Small intestine (tissue), 7 donors: ENCODE data around the gene PIGL. TPM values are rescaled to one million over a fixed set of nuclear protein-coding genes. Genes with fewer than 3 reads are reported as not detected.
A peak's percentile ranks its signal among the peaks of the same experiment; 100 is the strongest.
"Not testable (repeated sequence)": the region's sequence is repeated elsewhere in the genome, so short reads cannot be mapped to it uniquely, and the experiment has no call there.

Source experiments
- DNase-seq, 2 donors: peaks; one replicate each; pipeline versions ENCODE4 v3.0.0 to v3.0.0-alpha.2; 2013
- FAIRE-seq: peaks from 2 replicates; lab custom pipeline; 2012; peaks lifted over from hg19 to GRCh38; lab: Jason Lieb, UNC
- H3K27ac ChIP-seq, 3 donors: one replicate each; pipeline ENCODE4 v1.5.1; 2013; ENCODE audit warnings: low read length in 2 of 3, mild to moderate bottlenecking in 2 of 3, control low read depth in 1 of 3, inconsistent platforms in 1 of 3, low read depth in 1 of 3, moderate library complexity in 1 of 3
- H3K27me3 ChIP-seq, 3 donors: one replicate each; pipeline ENCODE4 v1.6.1; 2013; ENCODE audit warnings: low read length in 3 of 3, inconsistent platforms in 1 of 3; ENCODE audit not compliant: control insufficient read depth in 3 of 3, insufficient read depth in 3 of 3
- H3K36me3 ChIP-seq, 3 donors: one replicate each; pipeline ENCODE4 v1.6.1; 2013; ENCODE audit warnings: low read length in 3 of 3, inconsistent platforms in 1 of 3, low read depth in 1 of 3, mild to moderate bottlenecking in 1 of 3, moderate library complexity in 1 of 3; ENCODE audit not compliant: control insufficient read depth in 3 of 3, insufficient read depth in 2 of 3
- H3K4me1 ChIP-seq, 3 donors: one replicate each; pipeline ENCODE4 v1.6.1; 2013; ENCODE audit warnings: low read length in 2 of 3, inconsistent platforms in 1 of 3, low read depth in 1 of 3, mild to moderate bottlenecking in 1 of 3, moderate library complexity in 1 of 3; ENCODE audit not compliant: control insufficient read depth in 3 of 3, insufficient read depth in 2 of 3
- H3K4me3 ChIP-seq, 3 donors: one replicate each; pipeline ENCODE4 v1.5.1; 2013; ENCODE audit warnings: low read length in 3 of 3, control low read depth in 1 of 3, inconsistent platforms in 1 of 3, low read depth in 1 of 3, mild to moderate bottlenecking in 1 of 3, moderate library complexity in 1 of 3
- H3K9me3 ChIP-seq, 2 donors: one replicate each; pipeline ENCODE4 v1.6.1; 2013; ENCODE audit warnings: low read depth in 1 of 2, low read length in 1 of 2; ENCODE audit not compliant: control insufficient read depth in 2 of 2, insufficient read depth in 1 of 2
- WGBS, 3 donors: extraction: QIAGEN DNeasy Blood & Tissue Kit; methylation state at CpG; one replicate each; pipeline ENCODE4 v1.1.7; 2013; 5-methylcytosine and 5-hydroxymethylcytosine counted together
- polyA plus RNA-seq, 4 donors: library from polyadenylated mRNA; stranded (reverse) in 3 of 4; unstranded in 1 of 4; fragments of 200-250 nt in 3 of 4; fragments of 120-200 nt in 1 of 4; gene quantifications; one replicate each; pipeline versions ENCODE4 v1.2.1 to v1.2.3, GENCODE V29; 2013
- donor health status: healthy with polysubstance abuse.
- donor health status: control.
- donor health status: control.
- donor health status: Bipolar disorder and iron deficiency.
- donor health status: healthy.

PIGL gene
- polyA plus RNA-seq, 4 donors = 19.0 to 43.1 (median 25.9) TPM

DNA sequence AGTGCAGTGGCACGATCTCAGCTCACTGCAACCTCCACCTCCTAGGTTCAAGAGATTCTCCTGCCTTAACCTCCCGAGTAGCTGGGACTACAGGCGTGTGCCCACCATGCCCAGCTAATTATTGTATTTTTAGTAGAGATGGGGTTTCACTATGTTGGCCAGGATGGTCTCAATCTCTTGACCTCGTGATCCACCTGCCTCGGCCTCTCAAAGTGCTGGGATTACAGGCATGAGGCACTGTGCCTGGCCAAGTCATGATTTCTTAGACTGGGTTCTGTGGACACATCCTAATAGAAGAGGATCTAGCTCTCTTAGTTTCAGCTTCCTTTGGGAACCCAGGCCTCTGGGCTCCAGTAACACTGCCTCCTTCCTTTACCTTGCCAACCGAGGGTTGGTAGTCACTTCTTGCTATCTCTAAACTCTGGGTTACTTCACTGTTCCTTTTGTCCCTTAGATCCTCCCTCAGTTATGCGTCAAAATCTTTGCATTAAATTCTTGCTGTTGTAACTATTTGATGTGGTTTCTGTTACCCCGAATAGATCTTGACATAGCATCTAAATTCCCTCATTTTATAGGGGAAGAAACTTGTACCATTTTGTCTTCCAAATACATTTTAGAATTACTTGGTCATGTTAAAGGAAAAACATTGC is 13.0 kb downstream of the PIGL start:
- 70 to 84% (median 84%) methylated on average over 8 of the region's 8 CpGs for WGBS, 3 donors
- not testable (repeated sequence) for FAIRE-seq

GRCh38 chr17:16232391-16232790 is 15.4 kb downstream of the PIGL start:
- 18 to 75% (median 52%) methylated on average over 1 of the region's 1 CpG for WGBS, 3 donors
- peak overlapping the region in 2 of 3 donors; percentile 4 to 70 for H3K27ac ChIP-seq
- peak; percentile 79 to 85 for DNase-seq

More for the DNA sequence above, 13.0 kb downstream of the PIGL start:
- not testable (repeated sequence) for H3K27me3 ChIP-seq, H3K4me3 ChIP-seq, DNase-seq, H3K9me3 ChIP-seq, H3K27ac ChIP-seq
- H3K4me1 ChIP-seq = peaks cover 0 to 24% (median 4%) of the 10 kb centered on the region in 3 donors
- peaks cover 0 to 18% (median 2%) of the 10 kb centered on the region in 3 donors for H3K36me3 ChIP-seq

GRCh38 chr17:16239931-16240330 is 22.9 kb downstream of the PIGL start:
- H3K4me1 ChIP-seq = peaks cover 0 to 8% (median 0%) of the 10 kb centered on the region in 3 donors
- no peak overlapping the region for H3K4me3 ChIP-seq
- no peak for FAIRE-seq
- no peaks in the 10 kb centered on the region for H3K27me3 ChIP-seq
- WGBS, 3 donors = 97 to 100% (median 98%) methylated on average over 3 of the region's 3 CpGs
- no peaks in the 10 kb centered on the region for H3K9me3 ChIP-seq
- no peak for DNase-seq
- peaks cover 0 to 21% (median 0%) of the 10 kb centered on the region in 3 donors for H3K36me3 ChIP-seq
- no peak overlapping the region for H3K27ac ChIP-seq

More at GRCh38 chr17:16232391-16232790, 15.4 kb downstream of the PIGL start:
- Histone ChIP-seq H3K4me3 (no peak overlapping the region), H3K36me3 (peaks cover 0 to 21% (median 2%) of the 10 kb centered on the region in 3 donors), H3K27me3 (no peaks in the 10 kb centered on the region), H3K4me1 (peaks cover 0 to 24% (median 4%) of the 10 kb centered on the region in 3 donors), H3K9me3 (no peaks in the 10 kb centered on the region)
- no peak for FAIRE-seq

GRCh38 chr17:16241906-16242399 is 24.9 kb downstream of the PIGL start:
- DNase-seq (no peak), FAIRE-seq (no peak)
- no peak overlapping the region for H3K27ac ChIP-seq
- peaks cover 0 to 16% (median 0%) of the 10 kb centered on the region in 3 donors for H3K4me1 ChIP-seq
- H3K27me3 ChIP-seq = no peaks in the 10 kb centered on the region
- peaks cover 0 to 13% (median 0%) of the 10 kb centered on the region in 3 donors for H3K36me3 ChIP-seq
- H3K9me3 ChIP-seq = no peaks in the 10 kb centered on the region
- H3K4me3 ChIP-seq = no peak overlapping the region

GRCh38 chr17:16243385-16243784 is 26.4 kb downstream of the PIGL start:
- Histone ChIP-seq H3K27me3 (no peaks in the 10 kb centered on the region), H3K4me3 (no peak overlapping the region), H3K27ac (peak overlapping the region in 1 of 3 donors; percentile 78), H3K36me3 (peaks cover 0 to 7% (median 0%) of the 10 kb centered on the region in 3 donors), H3K9me3 (no peaks in the 10 kb centered on the region), H3K4me1 (peaks cover 0 to 29% (median 0%) of the 10 kb centered on the region in 3 donors)
- DNase-seq (no peak), FAIRE-seq (no peak)
- WGBS, 3 donors = 81 to 84% (median 81%) methylated on average over 5 of the region's 5 CpGs

DNA sequence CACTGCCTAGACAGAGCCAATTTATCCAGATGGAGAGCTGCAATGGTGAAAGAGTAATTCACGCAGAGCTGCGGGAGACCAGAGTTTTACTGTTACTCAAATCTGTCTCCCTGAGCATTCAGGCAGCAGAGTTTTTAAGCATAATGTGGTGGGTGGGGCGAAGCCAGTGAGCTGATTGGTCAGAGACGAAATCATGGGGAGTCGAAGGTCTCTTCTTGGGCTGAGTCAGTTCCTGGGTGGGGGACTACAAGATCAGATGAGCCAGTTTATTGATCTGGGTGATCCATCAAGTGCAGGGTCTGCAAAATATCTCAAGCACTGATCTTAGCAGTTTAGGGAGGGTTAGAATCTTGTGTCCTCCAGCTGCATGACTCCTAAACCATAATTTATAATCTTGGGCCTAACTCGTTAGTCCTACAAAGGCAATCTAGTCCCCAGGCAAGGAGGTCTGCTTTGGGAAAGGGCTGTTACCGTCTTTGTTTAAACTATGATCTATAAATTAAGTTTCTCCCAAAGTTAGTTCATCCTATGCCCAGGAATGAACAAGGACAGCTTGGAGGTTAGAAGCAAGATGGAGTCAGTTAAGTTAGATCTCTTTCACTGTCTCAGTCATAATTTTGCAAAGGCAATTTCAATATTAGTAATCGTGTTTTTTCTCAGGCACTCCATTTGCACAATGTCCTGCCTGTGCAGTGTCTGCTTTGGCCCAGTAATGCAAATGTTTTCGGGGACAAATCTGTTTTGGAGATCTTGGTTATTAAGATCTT is 27.0 kb downstream of the PIGL start:
- WGBS, 3 donors = 42 to 64% (median 49%) methylated on average over 9 of the region's 9 CpGs
- H3K27me3 ChIP-seq = no peaks in the 10 kb centered on the region
- FAIRE-seq = no peak
- peaks cover 0 to 35% (median 2%) of the 10 kb centered on the region in 3 donors for H3K4me1 ChIP-seq
- peak; percentile 65 to 81 for DNase-seq
- H3K27ac ChIP-seq = peak overlapping the region in 2 of 3 donors; percentile 10 to 78
- no peaks in the 10 kb centered on the region for H3K9me3 ChIP-seq
- H3K4me3 ChIP-seq = no peak overlapping the region
- peaks cover 0 to 5% (median 0%) of the 10 kb centered on the region in 3 donors for H3K36me3 ChIP-seq

- DNase-seq = peak in 1 of 2 donors; percentile 71
- Histone ChIP-seq H3K4me1 (peaks cover 0 to 53% (median 2%) of the 10 kb centered on the region in 3 donors), H3K27me3 (no peaks in the 10 kb centered on the region), H3K36me3 (peaks cover 0 to 5% (median 0%) of the 10 kb centered on the region in 3 donors), H3K9me3 (no peaks in the 10 kb centered on the region), H3K27ac (peak overlapping the region; percentile 71 to 97 (median 75)), H3K4me3 (no peak overlapping the region)
- FAIRE-seq = no peak
- 24 to 75% (median 36%) methylated on average over 7 of the region's 7 CpGs for WGBS, 3 donors
Observed at GRCh38 chr17:16247586-16247984, 30.6 kb downstream of the PIGL start.

- peaks cover 0 to 5% (median 0%) of the 10 kb centered on the region in 3 donors for H3K36me3 ChIP-seq
- H3K9me3 ChIP-seq = no peaks in the 10 kb centered on the region
- no peak overlapping the region for H3K4me3 ChIP-seq
- H3K4me1 ChIP-seq = peaks cover 0 to 58% (median 2%) of the 10 kb centered on the region in 3 donors
- WGBS, 3 donors = 69 to 86% (median 85%) methylated on average over 1 of the region's 1 CpG
- no peaks in the 10 kb centered on the region for H3K27me3 ChIP-seq
- FAIRE-seq (no peak), DNase-seq (peak; percentile 40 to 60)
- H3K27ac ChIP-seq = peak overlapping the region in 1 of 3 donors; percentile 67
Observed at GRCh38 chr17:16250635-16251034, 33.6 kb downstream of the PIGL start.
